Uterine smooth muscle cell (primary cell): ENCODE measurements around the gene SLC14A1. TPM values are rescaled to one million over a fixed set of nuclear protein-coding genes. Genes with fewer than 3 reads are reported as not detected.

Experiments used
- total RNA-seq: library from RNA; depleted of rRNA; stranded (reverse); fragments of >200 nt; gene quantifications from 2 replicates; pipeline ENCODE4 v1.2.3, GENCODE V29; 2014

Gene SLC14A1
- 13.3 and 34.7 TPM in 2 replicates for total RNA-seq

GRCh38 chr18:45723567-45724355 lies at the start of gene SLC14A1:
Gene SLC14A1, plus strand, starts transcription at chr18:45724181. Its CDS starts 6,140 bp downstream, at chr18:45730321.

Other genes with a start within 250 kb of the SLC14A1 start
- gene SLC14A2, start 108.7 kb upstream of the SLC14A1 start, total RNA-seq, result not detected in 2 replicates
- gene SIGLEC15, start 101.5 kb downstream of the SLC14A1 start, total RNA-seq, result 0.87 and 1.2 TPM in 2 replicates
- 53.5 and 62.5 TPM in 2 replicates for gene EPG5, start 243.1 kb downstream of the SLC14A1 start, total RNA-seq